ENCODE measurements around the gene DPF1.

GRCh38 chr19:38210458-38210987 is 13.5 kb downstream of the DPF1 start:
- TF ChIP-seq POLR2A (IDR thresholded peaks at IDR 0.05) (no peak), CTCF (IDR thresholded peaks at IDR 0.05) (no peak), POLR2AphosphoS5 (IDR thresholded peaks at IDR 0.05) (no peak), EP300 (IDR thresholded peaks at IDR 0.05; ENCODE audit: low read depth) (no peak)
